SK-N-MC (cell line): ENCODE results near the gene ADGRF5.

Source experiments
- EZH2 ChIP-seq: fragments of 200-600 bp; sonication (generic); IDR thresholded peaks from one replicate; pipeline ENCODE4 v1.6.1; 2017; ENCODE audit warnings: antibody characterized with exemption
- FOXP2 ChIP-seq: optimal IDR thresholded peaks from 2 replicates; pipeline ENCODE3; 2011; ENCODE audit warnings: mild to moderate bottlenecking, moderate library complexity; ENCODE audit not compliant: insufficient read depth; ENCODE audit errors: extremely low read length, control extremely low read depth
- POLR2AphosphoS5 ChIP-seq: IDR thresholded peaks from 2 replicates; pipeline ENCODE4 v1.6.1; 2012; ENCODE audit warnings: mild to moderate bottlenecking, low read depth, low read length, borderline replicate concordance

GRCh38 chr6:46832816-46833215 is 88.9 kb downstream of the ADGRF5 start:
- TF ChIP-seq POLR2AphosphoS5 (no peak), EZH2 (no peak), FOXP2 (no peak)
